ENCODE data around the gene JMJD8.
A peak's percentile ranks its signal among the peaks of the same experiment; 100 is the strongest.

Gene JMJD8

DNA sequence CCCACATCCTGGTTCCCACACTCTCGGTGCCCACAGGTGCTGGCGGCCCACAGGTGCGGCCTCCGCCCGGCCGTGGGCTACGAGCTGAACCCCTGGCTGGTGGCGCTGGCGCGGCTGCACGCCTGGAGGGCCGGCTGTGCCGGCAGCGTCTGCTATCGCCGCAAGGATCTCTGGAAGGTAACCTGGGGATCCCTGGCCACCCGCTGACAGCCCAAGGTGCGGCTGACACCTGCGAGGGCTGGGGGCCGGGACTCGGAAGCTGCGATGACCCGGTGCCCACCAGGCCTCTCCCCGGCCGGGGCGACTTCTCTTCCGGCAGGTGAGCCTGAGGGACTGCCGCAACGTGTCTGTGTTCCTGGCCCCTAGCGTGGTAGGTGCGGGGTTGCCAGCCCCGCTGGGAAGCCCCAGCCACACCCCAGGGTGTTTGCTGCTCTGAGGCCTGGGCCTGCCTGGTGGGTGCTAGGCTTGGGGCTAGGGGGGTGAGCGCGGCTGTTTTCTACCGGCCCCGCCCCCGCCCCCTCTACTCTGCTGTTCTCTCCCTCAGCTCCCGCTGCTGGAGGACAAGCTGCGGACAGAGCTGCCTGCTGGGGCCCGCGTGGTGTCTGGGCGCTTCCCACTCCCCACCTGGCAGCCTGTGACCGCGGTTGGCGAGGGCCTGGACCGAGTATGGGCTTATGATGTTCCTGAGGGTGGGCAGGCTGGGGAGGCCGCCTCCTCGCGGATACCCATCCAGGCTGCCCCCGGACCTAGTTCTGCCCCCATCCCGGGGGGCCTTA, 37.8 kb upstream of the JMJD8 start:
- DNase-seq, result no peak

DNA sequence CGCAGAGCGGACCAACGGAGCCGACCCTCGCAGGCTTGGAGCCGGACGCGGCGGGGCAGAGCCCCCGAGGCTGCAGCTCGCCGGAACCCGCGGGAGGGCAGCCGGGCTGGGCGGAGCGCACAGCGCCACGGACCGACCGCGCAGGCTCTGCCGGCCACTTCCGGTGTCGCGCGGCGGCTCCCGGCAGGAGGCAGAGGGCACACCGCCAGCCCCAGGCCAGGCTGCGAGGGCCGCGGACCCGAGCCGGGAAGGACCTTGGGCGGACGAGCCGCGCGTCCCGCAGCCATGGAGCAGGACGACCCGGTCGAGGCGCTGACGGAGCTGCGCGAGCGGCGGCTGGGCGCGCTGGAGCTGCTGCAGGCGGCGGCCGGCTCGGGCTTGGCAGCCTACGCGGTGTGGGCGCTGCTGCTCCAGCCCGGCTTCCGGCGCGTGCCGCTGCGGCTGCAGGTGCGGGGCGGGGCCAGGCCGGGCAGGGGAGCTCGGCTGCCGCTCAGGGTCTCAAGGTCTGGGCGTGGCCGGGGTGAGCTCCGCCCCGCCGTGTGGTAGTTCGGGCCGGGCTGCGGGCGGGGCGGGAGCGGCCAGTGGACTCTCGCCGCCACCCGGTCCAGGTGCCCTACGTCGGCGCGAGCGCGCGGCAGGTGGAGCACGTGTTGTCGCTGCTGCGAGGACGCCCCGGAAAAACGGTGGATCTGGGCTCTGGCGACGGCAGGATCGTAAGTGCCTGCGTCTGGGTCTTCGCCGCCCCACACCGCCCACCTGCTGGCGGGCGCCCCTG, 37.0 kb upstream of the JMJD8 start, which contains the start of gene ANTKMT:
TSS of gene ANTKMT (plus strand) at position 157 of the 775 bp plus-strand sequence. CDS start at position 286, 129 bp downstream.
- DNase-seq, result peak; percentile 99

DNA sequence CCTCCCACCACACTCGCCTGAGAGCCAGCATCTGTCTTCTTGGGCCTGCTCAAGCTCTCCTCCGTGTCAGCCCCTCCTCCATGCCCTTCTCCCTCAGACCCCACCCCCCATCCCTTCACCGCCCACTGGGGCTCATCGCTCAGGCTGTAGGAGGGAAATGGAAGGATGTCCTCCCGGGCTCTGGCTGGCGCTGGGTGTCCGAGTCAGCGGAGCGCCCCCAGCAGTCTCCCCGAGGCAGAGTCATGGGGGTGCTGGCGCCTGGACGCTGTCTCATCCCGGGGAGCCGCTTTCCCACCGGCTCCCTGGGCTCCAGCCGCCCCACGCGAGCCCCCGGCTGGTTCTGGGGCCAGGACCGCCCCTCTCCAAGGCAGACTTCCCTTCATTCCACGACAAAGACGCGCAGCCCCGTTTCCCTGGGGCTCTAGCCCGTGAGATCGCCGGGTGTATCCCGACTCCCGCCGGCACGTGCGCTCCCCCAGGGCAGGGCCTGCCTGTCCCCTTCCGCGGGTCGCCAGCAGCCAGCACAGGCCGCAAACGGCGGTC, 36.4 kb upstream of the JMJD8 start:
- peak; percentile 89 for DNase-seq

DNA sequence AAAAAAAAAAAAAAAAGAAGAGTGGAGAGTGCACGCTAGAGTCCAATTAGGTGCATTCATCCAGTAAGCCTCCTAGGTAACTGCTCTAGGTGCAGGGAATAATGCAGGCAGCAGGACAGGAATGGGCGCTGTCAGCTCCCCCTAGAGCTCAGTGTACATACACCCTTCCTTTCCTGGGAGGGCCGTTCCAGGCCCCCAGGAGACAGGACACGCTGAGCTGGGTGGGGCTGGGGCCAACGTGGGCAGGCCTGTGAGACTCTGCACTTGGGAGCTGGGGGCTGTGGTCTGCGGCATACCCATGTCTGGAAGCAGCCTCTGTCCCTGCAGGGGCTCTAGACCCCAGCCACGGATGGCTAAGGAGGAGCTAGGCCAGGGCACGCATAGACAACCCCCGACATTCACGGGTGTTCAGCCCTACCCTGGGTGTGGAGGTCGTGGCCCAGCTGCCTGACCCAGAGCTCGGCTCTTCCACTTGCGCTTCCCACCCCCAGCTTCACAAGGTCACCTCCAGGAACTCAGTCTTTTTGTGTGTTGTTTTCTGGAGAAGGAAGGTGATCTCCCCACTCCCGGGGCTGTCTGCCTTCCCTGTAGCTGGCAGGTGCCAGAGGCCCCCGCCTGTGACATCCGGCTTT, 35.8 kb upstream of the JMJD8 start:
- DNase-seq, result peak; percentile 60

DNA sequence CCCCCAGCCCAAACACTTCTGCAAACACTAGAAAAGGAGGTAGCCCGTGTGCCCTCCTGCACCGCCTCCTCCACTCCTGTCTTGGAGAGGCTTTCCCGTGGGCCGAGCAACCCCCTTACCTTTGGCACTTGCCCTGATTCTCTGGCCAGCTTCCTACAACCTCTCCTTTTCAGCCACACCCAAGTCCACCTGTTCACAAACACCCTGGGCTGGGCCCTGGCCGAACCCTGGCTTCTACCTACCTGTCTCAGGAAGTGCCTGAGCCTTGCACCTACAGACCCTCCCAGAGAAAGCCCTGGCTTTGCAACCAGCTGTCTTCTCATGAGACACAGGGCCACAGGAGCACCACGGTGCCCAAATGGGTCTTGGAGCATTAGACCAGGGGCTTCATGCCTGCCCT, 34.8 kb upstream of the JMJD8 start:
- DNase-seq, result no peak

DNA sequence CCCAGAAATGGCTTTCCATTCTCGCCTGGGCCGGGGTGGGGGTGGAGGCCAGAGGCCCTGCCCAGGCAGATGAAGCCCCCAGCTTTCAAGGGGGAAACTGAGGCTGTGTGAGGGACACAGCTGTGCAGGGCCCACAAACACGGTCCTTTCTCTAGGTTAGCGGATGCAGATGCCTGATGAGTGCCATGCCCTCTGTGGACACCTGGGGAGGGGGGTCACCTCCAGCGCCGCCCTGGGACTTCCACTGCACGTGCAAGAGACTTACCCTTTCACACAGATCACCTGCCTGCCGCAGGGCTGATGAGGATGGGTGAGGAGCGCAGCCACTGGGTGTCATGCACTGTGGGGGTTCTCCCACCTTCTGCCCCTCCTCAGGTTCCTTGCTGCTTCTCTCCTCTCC, 34.3 kb upstream of the JMJD8 start:
- DNase-seq, result no peak

DNA sequence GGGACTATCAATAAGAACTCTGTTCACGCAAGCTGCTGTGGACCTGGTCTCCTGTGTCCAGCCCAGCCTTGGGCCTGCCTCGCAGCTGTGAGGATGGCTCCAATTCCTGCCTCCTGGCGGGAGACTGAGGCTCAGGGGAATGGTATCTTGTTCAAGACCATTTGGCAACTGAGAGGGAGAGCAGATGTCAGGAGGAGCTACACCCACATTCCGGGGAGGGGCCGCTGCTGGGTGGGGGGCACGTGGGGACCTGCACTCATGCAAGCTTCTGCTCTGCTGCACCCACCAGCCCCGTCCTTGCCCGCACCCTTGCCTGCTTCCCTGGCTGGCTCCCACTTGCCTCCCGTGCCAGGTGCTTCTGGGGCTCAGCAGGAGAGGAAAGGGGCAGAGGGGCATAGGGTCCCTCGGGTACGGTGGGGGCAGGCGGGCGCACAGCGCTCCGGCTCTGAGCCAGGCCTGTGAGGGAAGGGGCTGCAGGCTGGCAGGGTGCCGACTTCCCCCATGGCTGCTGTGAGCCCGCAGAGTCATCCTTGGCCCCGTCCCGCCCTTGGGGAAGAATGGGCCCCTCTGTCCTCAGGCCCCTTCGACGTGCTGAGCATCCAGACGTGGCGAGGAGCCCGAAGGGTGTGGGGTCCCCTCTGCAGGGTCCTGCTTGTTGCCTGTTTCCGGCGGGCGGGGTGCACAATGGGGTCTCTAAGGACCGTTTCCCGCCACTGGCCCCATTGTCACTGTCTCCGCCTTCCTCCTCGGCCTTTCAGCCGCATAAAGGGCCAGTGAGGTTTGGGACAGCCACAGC, 33.5 kb upstream of the JMJD8 start:
- DNase-seq, result no peak

DNA sequence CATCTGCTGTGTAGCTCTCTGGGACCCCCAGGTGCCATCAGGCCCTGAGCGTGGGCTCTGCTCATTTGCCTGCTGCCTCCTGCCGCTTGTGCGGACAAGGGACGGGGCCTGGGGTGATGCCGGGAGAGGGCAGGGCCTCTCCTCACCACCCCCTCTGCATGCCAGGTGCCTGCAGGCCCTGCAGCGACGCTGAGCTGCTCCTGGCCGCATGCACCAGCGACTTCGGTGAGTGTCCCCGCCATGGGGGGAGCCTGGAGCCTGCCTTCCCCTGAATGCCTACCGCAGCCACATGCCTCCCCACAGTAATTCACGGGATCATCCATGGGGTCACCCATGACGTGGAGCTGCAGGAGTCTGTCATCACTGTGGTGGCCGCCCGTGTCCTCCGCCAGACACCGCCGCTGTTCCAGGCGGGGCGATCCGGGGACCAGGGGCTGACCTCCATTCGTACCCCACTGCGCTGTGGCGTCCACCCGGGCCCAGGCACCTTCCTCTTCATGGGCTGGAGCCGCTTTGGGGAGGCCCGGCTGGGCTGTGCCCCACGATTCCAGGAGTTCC, 32.7 kb upstream of the JMJD8 start:
- DNase-seq, result no peak

DNA sequence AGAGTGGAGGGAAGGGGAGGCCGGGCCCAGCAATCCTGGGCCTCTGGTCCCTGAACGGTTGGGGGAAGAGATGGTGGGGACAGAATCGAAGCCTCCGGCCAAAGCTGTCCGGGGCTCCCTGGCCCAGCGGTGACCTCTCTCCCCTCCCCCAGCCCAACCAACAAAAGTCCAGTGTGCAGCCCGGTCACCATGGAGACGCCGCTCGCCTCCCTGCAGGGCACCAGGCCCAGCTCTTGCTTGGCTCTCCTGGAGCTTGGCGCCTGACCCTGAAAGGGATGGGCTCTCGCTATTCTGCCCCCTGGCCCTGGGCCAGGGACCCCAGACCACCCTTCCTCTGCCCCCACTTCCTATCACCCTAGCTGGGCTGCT, 32.0 kb upstream of the JMJD8 start:
- DNase-seq, result no peak

DNA sequence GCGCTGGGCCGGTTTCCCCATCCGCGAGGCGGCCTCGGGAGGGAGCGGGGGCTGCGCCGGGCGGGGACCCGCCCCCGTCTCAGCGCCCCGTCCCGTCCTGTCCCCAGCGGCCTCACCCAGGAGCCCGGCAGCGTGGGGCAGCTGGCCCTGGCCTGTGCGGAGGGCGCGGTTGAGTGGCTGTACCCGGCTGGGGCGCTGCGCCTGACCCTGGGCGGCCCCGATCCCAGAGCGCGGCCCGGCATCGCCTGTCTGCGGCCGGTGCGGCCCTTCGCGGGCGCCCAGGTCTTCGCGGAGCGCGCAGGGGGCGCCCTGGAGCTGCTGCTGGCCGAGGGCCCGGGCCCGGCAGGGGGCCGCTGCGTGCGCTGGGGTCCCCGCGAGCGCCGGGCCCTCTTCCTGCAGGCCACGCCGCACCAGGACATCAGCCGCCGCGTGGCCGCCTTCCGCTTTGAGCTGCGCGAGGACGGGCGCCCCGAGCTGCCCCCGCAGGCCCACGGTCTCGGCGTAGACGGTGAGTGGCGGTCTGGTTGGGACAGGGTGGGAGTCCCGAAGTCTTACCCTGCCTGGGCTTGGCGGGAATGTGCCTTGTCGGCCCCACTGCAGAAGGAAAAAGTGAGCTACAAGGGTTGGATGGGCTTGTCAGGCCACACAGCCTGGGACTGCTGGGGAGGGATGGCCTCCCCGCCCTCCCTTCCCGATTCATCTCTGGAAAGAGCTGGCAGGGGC, 31.5 kb upstream of the JMJD8 start:
- DNase-seq, result peak; percentile 69

DNA sequence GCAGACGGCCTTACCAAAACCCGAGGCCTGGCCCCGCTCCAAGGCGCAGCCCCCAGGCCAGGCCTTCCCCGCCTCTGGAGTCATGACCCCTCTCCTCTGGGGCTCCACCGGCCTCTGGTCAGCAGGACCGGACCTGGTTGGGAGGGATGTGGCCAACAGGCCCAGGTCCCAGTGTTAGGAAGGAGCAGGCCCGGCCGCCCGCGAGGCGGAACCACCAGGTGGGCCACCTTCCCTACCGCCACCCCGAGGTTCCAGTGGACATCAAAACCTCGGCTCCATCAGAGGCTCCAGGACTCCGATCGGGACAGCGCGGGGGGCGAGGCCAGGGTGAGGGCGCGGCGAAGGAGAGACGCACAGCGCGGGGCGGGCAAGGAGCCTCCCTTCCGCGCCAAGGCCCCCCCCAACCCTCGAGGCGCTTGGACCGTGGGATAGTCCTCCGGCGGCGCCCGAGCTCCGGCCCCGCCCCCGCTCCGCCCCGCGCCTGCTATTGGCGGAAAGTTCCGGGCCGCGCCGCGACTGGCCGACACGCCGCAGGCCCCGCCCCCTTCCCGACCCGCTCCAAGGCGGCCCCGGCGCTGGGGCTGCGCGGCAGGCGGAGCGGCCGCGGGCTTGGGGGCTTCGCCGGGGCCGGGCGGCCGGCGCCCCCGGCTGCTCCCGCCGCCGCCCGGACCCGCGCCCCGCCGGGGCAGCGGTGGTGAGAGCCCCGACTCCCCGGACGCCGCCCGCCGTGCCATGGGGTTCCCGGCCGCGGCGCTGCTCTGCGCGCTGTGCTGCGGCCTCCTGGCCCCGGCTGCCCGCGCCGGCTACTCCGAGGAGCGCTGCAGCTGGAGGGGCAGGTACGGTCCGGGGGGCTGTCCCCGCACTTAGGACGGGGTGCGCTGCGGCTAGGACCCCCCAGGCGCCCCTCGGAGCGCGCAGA, 30.7 kb upstream of the JMJD8 start, which contains the start of gene METRN:
TSS of gene METRN (plus strand) at position 561 of the 919 bp plus-strand sequence. CDS start at position 733, 172 bp downstream.
- peak; percentile 96 for DNase-seq

DNA sequence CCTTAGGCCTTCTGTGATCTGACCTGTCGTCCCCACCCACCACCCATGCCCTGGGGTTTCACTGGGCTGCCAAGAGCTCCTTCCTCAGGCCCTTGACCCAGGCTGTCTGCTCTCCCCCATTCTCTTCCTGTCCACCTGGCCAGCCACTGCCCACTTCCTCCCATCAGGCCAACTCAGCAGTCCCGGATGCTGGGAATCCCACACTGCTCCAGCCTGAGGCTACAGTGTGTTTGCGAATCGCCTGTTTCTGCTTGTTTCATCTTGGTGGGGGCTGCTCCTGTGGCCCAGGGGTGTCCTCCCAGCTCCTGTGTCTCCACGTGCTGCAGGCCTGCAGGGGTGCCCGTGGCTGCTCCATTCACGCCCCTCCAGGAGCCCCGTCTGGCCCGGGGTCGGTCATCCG, 29.9 kb upstream of the JMJD8 start:
- DNase-seq, result no peak

DNA sequence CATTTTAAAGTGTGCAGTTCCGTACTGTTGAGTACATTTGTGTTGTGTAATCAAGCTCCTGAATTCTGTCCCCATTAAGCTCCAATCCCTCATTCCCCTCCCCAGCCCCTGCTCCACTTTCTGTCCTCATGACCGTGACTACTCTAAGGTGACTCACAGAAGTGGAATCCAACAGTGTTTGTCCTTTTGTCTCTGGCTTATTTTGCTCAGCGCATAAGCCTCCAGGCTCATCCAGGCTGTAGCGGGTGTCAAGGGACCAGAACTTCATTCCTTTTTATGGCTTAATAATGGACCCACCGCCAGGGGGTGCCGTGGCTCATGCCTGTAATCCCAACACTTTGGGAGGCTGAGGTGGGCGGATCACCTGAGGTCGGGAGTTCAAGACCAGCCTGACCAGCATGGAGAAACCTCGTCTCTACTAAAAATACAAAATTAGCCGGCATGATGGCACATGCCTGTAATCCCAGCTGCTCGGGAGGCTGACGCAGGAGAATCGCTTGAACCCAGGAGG, 28.7 kb upstream of the JMJD8 start:
- DNase-seq, result peak; percentile 75

DNA sequence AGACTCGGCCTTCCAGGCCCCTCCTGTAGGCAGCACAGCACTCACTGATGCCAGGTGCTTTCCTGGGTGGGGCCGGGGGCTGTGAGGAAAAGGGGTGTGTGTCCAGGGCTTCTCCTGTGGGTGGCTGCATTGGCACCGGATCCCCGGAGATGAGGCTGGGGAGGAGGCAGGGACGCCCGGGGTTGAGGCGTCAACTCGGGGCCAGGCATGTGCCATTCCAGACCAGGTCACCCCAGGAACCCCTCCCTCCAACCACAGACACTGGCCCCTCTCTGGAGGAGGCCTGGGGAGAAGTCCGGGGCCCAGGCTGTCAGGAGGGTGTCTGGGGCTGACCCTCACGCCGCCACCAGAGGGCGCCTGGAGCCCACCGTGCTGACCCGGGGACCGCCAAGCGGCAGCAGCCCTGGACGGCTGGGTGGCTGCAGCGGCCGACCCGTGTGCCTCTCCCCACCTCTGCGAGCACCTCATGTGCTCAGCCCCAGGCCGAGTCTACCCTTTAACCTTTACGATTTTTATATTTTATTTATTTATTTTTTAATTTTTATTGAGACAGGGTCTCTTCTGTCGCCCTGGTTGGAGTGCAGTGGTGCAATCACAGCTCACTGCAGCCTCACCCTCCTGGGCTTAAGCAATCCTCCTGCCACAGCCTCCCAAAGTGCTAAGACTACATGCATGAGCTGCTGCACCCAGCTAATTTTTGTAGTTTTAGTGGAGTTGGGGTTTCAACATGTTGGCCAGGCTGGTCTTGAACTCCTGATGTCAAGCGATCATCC, 27.6 kb upstream of the JMJD8 start:
- DNase-seq, result peak; percentile 85

DNA sequence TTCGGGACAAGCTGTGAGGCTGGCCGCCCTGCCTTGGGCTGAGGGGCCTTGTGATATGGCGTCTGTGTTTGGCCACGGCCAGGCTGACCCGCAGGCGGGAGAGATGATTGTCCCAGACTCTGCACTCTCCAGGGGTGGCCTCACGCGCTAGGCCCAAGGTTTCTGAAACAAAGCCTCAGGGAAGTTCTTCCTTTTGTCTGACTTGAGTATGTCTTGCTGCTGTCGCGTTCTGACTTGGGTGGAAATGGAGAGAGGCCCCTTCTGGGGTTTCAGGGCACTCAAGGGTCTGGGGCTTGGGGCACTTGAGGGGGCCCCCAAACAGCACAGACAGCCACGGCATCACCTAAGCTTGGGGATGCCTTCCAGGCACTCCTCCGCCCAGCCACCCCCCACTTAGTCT, 26.9 kb upstream of the JMJD8 start:
- DNase-seq, result no peak

DNA sequence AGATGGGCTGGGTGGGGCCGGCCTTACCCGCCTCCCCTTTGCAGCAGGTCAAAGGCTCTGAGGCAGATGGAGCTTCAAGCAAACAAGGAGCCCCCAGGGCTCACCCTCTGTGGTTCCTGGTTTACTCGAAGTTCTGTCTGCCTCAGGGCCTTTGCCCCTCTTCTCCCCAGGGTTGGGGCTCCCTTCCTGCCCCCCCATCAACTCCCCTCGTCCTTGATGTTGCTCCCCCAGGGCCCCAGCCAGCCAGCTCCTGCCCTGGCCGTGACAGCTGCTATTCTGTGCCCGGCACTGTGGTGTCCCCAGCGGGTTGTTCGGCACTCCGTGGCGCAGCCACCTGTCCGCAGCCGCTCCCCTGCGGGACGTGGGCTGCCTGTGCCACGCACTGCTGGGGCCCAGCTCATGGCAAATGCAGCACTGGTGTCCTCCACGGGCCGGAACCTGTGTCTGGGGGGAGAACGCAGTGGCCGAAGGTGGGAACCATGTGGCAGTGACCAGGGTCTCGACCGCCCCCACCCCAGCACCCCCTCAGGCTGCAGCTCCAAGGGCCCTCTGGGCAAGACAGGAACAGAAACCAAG, 26.5 kb upstream of the JMJD8 start:
- peak; percentile 22 for DNase-seq

DNA sequence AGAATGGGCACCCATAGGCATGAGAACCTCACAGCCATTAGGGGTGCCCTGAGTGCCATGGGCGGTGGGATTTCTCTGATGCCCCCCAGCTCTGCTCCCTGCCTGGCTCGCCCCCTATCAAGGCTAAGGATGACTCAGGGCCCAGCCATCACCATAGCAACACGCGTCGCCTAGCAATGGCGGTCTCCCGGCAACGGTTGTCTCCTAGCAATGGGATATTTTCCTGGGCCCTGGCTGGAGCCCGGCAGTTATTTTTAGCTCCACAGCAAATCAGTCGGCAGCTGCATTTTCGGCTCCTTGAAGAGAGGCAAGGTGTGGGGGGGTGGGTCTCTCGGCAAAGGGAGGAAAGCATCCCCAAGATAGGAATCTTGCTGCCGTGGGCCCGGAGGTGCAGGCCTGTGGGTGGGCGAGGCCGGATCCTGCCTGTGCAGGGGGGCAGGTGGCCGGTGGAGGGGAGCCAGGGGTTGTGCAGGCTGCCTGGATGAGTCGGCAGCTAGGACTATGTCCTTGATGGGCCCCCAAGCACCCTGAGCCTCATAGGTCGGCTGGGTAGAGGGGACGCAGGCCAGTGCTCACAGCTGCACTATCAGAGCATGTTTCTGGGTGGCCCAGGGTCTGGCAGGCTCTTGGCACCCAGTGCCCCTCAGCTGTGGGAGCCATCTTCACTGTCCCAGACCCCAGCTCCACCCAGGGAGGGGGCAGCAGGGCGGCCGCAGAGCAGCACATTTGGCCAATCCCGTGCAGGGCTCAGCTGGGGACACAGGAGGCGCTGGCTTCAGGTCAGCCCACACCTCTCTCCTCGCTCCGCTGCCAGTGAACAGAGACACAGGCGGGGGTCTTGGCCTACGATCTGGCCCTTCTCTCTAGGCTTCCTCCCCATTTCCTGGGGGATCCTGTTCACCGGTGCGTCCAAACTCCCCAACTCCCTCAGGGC, 25.7 kb upstream of the JMJD8 start:
- peak; percentile 71 for DNase-seq

DNA sequence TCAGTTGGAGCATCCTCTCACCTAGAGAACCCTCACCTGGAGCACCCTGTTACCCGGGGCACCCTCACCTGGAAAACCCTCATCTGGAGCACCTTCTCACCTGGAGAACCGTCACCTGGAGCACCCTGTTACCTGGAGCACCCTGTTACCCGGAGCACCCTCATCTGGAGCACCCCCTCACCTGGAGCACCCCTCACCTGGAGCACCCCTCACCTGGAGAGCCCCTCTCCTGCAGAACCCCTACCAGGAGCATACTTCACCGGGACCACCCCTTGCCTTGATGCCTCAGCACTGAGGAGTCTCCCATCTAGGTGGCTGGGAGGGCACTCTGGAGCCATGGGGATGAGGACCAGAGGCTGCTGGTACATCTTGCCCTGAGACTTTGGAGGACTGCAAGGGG, 24.8 kb upstream of the JMJD8 start:
- no peak for DNase-seq
